Esophagus squamous epithelium (tissue), 4 donors: Measurements from ENCODE around the gene MPI.
A peak's percentile ranks its signal among the peaks of the same experiment; 100 is the strongest.

Experiments
- CTCF ChIP-seq, 6 experiments: fragments of 450-650 bp in 4 of 6; fragments of 200-600 bp in 2 of 6; sonication (generic) in 2 of 6; IDR thresholded peaks; one replicate each; pipeline ENCODE4 v1.5.1; 2016 to 2019; ENCODE audit warnings: antibody characterized with exemption in 6 of 6, mild to moderate bottlenecking in 4 of 6, moderate library complexity in 4 of 6
- POLR2A ChIP-seq, 4 donors: fragments of 450-650 bp; IDR thresholded peaks; one replicate each; pipeline ENCODE4 v1.6.1; 2017; ENCODE audit warnings: antibody characterized with exemption in 4 of 4, mild to moderate bottlenecking in 4 of 4, moderate library complexity in 3 of 4

GRCh38 chr15:74950078-74950908 is 60.5 kb downstream of the MPI start:
- TF ChIP-seq CTCF (IDR thresholded peaks at IDR 0.05) (peak; percentile 76 to 98 (median 98)), POLR2A (IDR thresholded peaks at IDR 0.05) (no peak)
